ELF-1 (cell line): Measurements from ENCODE around the gene TRIM9.
"Not testable (repeated sequence)": the region's sequence is repeated elsewhere in the genome, so short reads cannot be mapped to it uniquely, and the experiment has no call there.

ENCODE experiments used
- DNase-seq: peaks from one replicate; pipeline ENCODE4 v3.0.0-alpha.2; 2016; ENCODE audit warnings: low read depth, low spot score

Gene TRIM9

DNA sequence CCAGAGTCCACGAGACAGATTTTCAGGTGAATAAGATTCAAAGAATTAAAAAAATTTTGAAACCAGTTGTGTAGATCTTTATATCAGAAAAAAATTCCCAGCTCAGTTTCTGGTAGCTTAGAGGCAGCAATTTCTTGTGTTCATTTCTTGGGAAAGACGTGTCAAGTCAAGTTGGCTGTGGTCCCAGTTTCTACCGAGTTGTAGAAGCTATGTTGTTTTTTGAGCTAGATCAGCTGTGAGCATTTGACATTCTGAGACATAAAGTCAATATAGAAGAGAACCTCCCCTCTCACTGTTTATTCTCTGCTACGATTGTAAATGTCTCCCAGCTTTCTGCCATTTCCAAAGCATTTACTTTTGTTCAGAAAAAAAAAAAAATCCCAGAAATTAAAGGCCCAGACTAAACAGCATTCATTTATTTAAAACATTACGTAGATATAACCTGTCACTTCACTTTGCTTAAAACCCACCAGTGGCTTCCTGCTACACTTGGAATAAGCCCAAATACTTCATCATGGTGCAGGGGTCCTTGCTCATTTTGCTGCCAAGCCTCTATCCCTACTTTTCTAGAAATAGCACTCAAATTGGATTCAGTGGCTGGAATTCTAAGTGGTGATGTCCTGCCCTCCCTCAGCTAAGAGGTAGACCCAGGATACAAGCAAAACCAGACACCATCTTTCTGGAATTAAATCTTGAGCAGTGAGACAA is 130.1 kb downstream of the TRIM9 start:
- no peak for DNase-seq

- no peak for DNase-seq
Measured at GRCh38 chr14:50963919-50964318, 131.0 kb downstream of the TRIM9 start.

DNA sequence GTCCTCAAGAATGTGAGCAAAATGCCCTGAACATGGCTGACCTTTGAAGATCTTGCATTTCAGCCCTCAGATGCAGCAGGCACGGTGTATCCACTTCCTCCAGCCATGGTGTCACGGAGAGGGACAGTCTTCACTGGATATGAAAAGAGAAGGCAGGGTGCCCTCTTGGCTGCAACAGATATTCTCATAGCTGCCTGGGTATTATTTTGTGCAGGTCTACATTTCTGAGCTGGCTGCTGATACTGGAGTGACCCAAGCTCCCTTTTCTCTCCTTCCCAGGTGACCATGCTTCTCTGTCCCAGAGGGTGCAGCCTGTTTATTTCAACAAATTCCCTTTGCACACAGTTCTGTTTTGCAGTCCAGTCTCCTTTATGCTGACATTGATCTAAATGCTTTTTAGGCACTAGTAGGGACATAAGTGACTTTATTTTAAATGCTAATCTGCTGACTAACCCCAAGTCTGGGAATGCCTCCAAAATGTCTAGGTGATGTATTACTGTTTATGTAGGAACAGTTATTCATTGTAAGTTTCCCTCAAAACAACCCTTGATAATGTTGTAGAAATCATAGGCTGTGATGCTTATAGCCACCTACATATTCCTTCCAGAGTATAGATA is 133.2 kb downstream of the TRIM9 start:
- DNase-seq, result no peak

DNA sequence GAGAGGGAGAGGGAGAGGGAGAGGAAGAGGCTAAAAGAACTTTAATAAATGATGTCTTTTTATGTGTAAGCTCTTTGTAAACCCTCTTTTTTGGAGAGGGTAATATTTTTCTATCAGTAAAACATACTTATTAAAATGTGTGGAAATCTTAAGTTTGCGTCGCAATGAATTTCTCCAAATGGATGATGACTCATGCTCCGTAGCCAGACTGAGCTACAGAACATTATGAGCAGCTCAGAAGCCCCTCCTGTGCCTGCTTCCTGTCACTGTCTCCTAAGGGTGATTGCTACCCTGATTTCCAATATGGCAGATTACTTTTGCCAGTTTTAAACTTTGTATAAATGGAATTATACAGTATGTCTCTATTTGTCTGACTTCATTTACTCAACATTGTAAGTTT is 137.6 kb downstream of the TRIM9 start:
- DNase-seq, result no peak

GRCh38 chr14:50956421-50956820 is 138.5 kb downstream of the TRIM9 start:
- DNase-seq, result not testable (repeated sequence)

- peak; percentile 92 for DNase-seq
Measured at GRCh38 chr14:50955373-50956043, 139.4 kb downstream of the TRIM9 start.

DNA sequence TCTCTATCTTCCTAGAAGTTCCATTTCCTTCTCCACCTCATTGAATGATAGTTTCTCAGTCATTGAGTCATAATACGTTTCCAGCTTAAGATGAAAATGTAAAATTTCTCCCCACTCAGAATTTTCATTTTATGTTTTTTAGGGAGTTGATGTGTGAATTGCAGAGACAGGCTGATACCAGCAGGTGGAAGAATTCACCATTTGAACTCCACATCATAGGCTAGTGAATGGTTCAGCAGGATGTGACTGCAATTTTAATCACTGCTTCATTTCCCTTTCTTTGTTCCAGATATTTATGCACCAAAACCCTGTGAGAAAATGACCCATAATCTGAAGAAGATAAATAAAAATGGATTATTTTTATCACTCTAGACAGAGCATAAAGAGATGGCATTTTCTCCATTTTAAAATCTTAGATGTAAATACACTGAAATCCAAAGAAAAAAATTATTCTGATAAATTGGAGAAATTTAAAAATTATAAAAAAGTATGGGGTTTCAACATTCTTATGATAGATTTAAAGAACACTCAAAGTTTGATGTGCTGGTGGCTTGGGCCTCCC is 140.0 kb downstream of the TRIM9 start:
- DNase-seq, result no peak

DNA sequence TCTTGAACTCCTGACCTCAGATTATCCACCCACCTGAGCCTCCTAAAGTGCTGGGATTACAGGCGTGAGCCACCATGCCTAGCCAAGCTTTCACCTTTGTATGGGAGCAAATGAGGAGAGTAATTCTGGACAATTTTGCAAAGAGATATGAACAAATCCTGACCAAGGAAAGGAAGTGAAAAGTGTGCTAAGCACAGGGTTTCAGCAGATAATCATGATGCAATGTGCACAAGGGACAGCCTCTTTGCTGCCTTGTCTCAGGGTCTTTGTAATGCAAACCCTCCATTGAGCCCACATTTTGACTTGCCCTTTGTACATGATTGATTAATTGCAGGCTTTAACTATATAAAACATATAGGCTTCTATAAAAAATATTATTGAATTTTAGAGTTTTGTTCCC is 141.4 kb downstream of the TRIM9 start:
- DNase-seq, result no peak

DNA sequence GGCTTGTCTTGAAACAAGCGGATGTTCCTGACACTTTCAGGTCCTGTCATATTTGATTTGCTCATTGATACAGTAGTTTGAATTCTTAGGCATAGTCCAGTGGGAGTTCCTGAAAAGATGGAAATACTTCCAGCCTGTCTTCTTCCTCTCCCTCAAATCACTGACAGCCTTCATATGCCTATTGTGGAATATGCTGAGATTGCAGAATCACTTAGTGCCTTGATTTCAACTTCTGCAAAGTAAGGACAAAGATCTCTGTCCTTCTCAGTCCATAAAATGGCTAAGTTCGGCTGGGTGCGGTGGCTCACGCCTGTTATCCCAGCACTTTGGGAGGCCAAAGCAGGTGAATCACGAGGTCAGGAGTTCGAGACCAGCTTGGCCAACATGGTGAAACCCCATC is 143.9 kb downstream of the TRIM9 start:
- DNase-seq, result no peak

- DNase-seq, result no peak
Measured at GRCh38 chr14:50948205-50948604, 146.7 kb downstream of the TRIM9 start.

GRCh38 chr14:50947446-50947845 is 147.5 kb downstream of the TRIM9 start:
- DNase-seq, result no peak

GRCh38 chr14:50946234-50946935 is 148.5 kb downstream of the TRIM9 start:
- no peak for DNase-seq

GRCh38 chr14:50944647-50945413 is 150.1 kb downstream of the TRIM9 start:
- no peak for DNase-seq

GRCh38 chr14:50943943-50944646 is 150.8 kb downstream of the TRIM9 start, which contains the start of gene PYGL:
TSS of gene PYGL (minus strand) at chr14:50944483. CDS start at chr14:50944403, 80 bp downstream.
- peak; percentile 87 for DNase-seq

DNA sequence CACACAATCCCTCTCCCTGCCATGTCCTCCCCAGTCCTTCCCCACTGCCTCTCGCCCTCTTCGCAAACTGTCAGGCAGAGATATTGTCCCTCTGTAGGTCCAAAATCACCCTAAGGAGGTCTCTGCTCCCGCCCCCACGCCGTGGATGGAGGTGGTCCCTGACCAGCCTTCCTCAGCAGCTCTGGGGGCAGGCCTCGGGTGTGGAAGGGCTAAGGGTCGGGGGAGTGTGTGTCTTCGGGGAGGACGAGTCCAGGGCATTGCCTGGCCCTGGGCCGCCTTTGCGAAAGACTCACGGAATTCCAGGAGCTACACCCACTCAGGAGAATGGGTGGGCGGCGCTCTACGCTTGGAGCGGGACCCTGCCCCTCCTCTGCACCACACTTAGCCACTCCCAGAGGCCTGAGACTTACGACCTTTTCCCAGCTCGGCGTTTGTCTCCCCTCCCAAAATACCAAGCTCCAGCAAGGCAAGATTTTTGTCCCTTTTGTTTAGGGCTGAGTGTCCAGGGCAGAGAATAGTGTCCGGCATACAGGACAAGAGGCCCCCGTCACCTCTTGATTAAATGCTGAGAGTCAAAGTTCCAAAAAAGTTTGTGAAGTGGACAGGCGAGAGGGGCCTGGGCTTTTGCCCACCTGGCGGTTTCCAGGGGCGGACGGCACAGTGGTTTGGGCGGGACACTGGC is 151.5 kb downstream of the TRIM9 start:
- DNase-seq, result peak; percentile 84

DNA sequence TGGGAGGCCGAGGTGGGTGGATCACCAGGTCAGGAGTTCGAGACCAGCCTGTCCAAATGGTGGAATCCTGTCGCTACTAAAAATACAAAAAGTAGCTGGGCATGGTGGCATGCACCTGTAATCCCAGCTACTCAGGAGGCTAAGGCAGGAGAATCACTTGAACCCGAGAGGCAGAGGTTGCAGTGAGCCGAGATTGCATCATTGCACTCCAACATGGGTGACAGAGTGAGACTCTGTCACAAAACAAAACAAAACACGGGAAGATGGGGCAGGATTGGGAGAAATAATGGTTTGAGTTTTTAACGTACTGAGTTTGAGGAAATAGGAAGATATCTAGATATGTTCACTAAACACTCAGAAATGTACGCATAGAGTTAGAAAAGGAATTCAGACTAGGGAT is 153.3 kb downstream of the TRIM9 start:
- DNase-seq, result not testable (repeated sequence)

DNA sequence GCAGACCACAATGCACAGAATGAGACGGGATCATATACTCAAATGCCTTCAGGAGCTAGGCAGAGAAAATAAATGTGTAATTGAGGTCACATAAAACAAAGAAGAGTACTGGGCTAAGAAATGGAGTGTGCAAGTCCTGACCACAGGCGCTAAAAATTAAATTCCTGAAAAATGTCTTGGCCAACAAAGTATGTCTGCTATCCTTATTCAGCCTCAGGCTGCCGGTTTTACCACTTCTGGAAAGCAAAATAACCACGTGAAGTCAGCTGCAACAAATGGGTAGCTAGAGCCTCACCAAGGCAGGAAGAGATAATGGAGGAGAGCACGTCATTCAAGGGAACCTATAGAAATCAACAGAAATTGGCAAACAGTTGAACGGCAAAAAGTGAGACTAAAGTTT is 153.8 kb downstream of the TRIM9 start:
- no peak for DNase-seq

- DNase-seq, result no peak
Measured at GRCh38 chr14:50937800-50938199, 157.1 kb downstream of the TRIM9 start.

DNA sequence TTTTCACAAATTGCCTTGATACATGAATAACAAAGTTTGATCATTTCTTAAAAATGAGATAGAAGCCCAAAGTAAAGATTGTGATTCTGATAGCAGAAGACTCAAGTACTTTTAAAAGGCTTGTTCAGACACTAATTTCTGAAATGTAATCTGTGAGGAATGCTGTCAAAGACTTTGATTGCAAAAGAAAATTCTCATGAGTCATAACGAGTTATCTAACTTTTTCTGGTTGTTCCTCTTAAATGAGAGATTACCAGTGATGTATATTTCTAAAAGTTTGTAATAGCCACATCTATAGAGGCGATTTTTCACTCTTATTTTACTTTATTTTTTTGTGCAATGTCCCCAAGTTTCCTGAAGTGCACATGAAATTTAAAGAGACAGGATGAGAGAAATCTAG is 157.6 kb downstream of the TRIM9 start:
- DNase-seq, result no peak

DNA sequence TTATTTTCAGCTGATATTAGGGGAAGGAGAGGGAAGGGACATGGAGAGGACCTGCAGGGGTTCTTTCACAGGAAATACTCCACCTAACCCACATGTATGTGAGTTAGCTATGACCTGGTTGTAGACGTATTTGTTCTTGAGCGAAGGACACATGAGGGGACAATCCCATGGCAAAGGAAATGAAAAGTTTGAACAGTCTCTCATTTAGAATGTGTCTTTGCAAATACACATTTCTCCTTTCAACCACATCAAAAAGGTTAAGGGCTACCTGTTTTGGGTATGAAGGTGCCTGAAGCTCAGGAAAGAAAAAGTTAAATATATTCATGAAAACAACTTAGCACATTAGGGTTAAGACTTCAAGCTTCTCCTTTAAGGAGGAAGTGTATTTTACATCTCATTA is 158.0 kb downstream of the TRIM9 start:
- no peak for DNase-seq
